OCI-LY3 (cell line): Measurements from ENCODE around the gene NCOA5.

Experiments
- H2AFZ ChIP-seq: fragments of 200-600, 300-600 bp; shearing (Covaris generic); 2 replicates; pipeline ENCODE4 v1.6.0; 2014; ENCODE audit warnings: antibody characterized with exemption, low read depth, low read length
- H3K27ac ChIP-seq: fragments of 200-600, 300-600 bp; sonication (generic); 2 replicates; pipeline ENCODE4 v1.5.1; 2014; ENCODE audit warnings: mild to moderate bottlenecking, low read length, moderate library complexity, mixed read lengths
- H3K27me3 ChIP-seq: fragments of 200-600, 300-600 bp; sonication (generic); 2 replicates; pipeline ENCODE4 v1.6.1; 2014; ENCODE audit warnings: low read depth, low read length, mixed read lengths
- H3K36me3 ChIP-seq: fragments of 200-600, 300-600 bp; sonication (generic); replicated peaks from 2 replicates; pipeline ENCODE3; 2014; ENCODE audit warnings: low read depth, low read length, mixed read lengths
- H3K4me1 ChIP-seq: fragments of 300-600, 200-600 bp; sonication (generic); 2 replicates; pipeline ENCODE4 v1.6.1; 2014; ENCODE audit warnings: low read length, mixed read lengths
- H3K4me2 ChIP-seq: fragments of 200-600, 300-600 bp; sonication (generic); 2 replicates; pipeline ENCODE4 v1.6.1; 2014; ENCODE audit warnings: low read length, mixed read lengths
- H3K4me3 ChIP-seq: fragments of 300-600, 200-600 bp; sonication (generic); 2 replicates; pipeline ENCODE4 v1.5.1; 2014; ENCODE audit warnings: antibody characterized with exemption, mild to moderate bottlenecking, low read length, moderate library complexity
- H3K79me2 ChIP-seq: fragments of 300-600, 200-600 bp; shearing (Covaris generic); 2 replicates; pipeline ENCODE4 v1.6.1; 2014; ENCODE audit warnings: mild to moderate bottlenecking, low read length, mixed read lengths
- H3K9ac ChIP-seq: fragments of 300-600, 200-600 bp; shearing (Covaris generic); 2 replicates; pipeline ENCODE4 v1.6.0; 2014; ENCODE audit warnings: mild to moderate bottlenecking, low read length, moderate library complexity
- H3K9me3 ChIP-seq: fragments of 200-600, 300-600 bp; shearing (Covaris generic); 2 replicates; pipeline ENCODE4 v1.6.1; 2014; ENCODE audit warnings: low read length, mixed read lengths; ENCODE audit not compliant: insufficient read depth
- H4K20me1 ChIP-seq: fragments of 200-600, 300-600 bp; sonication (generic); 2 replicates; pipeline ENCODE4 v1.6.1; 2016; ENCODE audit warnings: low read length, mixed read lengths; ENCODE audit not compliant: insufficient read depth
- CTCF ChIP-seq: fragments of 200-600, 300-600 bp; sonication (generic); IDR thresholded peaks from 2 replicates; pipeline ENCODE4 v1.5.1; 2014; ENCODE audit warnings: antibody characterized with exemption, low read length, low read depth
- EZH2phosphoT487 ChIP-seq: fragments of 200-600 bp; shearing (Covaris generic); IDR thresholded peaks from 2 replicates; pipeline ENCODE4 v1.6.1; 2018; ENCODE audit warnings: antibody characterized with exemption, mixed run types, low read depth

NCOA5 gene

DNA sequence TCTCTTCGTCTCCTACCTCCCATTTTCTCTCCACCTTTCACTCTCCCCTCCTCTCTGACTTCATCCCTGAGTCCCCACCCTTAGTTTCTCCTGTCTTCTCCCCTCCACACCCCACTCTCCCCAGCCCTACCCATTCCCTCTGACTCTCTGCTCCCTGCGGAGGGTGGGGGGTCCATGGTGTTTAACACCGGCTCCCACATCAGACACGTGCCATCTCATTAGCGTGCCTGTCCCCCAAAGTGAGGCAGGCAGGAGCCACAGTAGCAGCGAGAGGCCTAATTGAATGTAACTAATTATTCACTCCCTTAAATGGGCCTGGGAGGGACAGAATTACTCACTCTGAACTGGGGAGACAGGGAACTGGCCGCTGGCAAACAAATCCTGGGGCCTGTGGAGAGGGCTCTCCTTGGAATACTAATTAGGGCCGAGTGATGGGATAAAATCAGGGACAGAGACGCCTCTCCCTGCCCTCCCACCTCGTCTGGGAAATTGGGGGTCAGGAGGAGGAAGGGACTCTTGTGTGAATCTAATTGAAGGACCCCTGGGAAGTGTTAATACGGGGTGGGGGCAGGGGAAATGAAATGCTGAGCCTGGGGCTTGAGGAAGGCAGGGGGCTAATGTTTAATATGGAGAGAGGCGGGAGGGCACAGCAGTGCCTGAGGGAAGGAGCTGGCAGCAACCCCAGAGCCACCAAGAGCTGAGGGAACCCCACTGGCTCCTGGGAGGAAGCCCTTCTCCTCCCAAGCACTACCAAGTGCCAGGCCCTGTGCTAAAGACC is 46.3 kb upstream of the NCOA5 start:
- H3K36me3 ChIP-seq = no peaks in the 10 kb centered on the region
- peaks cover 9% of the 10 kb centered on the region; the same call in 1 of the 2 replicates for H4K20me1 ChIP-seq
- no peak overlapping the region for H3K27ac ChIP-seq
- H3K4me2 ChIP-seq = no peak overlapping the region
- H3K4me3 ChIP-seq = no peak overlapping the region
- H3K79me2 ChIP-seq = no peaks in the 10 kb centered on the region
- H3K9me3 ChIP-seq = no peaks in the 10 kb centered on the region
- H2AFZ ChIP-seq = no peak overlapping the region
- peaks cover 12% of the 10 kb centered on the region for H3K4me1 ChIP-seq
- H3K27me3 ChIP-seq = peaks cover 56% of the 10 kb centered on the region
- TF ChIP-seq EZH2phosphoT487 (no peak), CTCF (no peak)
- H3K9ac ChIP-seq = no peak overlapping the region

DNA sequence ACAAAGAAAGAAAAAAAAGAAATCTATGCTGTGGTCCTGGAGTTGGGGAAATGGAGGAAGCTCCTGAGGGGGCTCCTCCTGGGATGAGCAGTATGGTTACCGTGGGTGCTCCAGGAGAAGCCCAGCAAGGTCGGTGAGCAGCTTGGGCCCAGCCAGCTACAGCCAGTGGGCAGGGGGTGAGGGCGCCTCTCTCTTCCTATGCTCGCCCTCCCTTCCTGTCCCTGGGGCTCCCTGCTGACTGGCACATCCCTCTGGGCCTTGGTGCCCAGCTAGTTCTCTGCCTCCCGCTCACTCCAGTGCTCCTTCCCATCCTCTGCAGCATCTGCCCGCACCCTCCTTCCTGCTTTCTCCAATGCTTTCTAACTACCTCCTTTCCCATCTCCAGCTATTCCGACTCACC is 45.0 kb upstream of the NCOA5 start:
- peaks cover 25% of the 10 kb centered on the region for H3K4me1 ChIP-seq
- no peak overlapping the region for H3K4me3 ChIP-seq
- no peak overlapping the region for H2AFZ ChIP-seq
- no peak for TF ChIP-seq EZH2phosphoT487
- no peak for TF ChIP-seq CTCF
- H4K20me1 ChIP-seq = peaks cover 19% of the 10 kb centered on the region
- no peak overlapping the region for H3K9ac ChIP-seq
- H3K9me3 ChIP-seq = no peaks in the 10 kb centered on the region
- no peaks in the 10 kb centered on the region for H3K36me3 ChIP-seq
- H3K4me2 ChIP-seq = no peak overlapping the region
- peaks cover 43% of the 10 kb centered on the region for H3K27me3 ChIP-seq
- H3K79me2 ChIP-seq = no peaks in the 10 kb centered on the region
- H3K27ac ChIP-seq = no peak overlapping the region

DNA sequence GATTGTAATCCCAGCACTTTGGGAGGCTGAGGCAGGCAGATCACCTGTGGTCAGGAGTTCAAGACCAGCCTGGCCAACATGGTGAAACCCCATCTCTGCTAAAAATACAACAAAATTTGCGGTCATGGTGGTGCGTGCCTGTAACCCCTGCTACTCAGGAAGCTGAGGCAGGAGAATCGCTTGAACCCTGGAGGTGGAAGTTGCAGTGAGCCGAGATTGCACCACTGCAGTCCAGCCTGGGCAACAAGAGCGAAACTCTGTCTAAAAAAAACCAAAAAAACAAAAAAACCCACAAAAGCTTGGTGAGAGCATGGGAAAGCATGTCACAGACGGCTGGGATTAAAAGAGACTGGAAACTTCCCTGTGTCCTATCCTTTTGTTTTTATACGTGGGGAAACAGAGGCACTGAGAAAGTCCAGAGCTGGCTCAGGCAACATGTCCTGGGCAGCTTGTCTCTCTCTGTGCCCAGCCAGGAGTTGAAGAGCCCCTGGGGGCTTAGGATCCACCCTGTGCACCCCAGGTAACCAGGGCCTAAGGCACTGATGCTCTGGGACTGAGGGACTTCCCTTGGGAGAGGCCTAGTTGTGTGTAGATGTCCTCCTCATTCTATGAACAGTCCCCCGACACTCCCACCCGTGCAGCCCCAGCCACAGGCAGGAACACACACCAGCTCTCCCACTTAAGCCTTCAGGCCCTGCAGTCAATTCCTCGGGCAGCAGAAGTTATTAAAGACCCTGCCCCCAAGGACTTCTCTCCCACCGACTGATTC is 44.3 kb upstream of the NCOA5 start:
- H4K20me1 ChIP-seq = peaks cover 26% of the 10 kb centered on the region
- peaks cover 36% of the 10 kb centered on the region for H3K27me3 ChIP-seq
- H3K79me2 ChIP-seq = no peaks in the 10 kb centered on the region
- no peak overlapping the region for H3K9ac ChIP-seq
- H3K4me3 ChIP-seq = no peak overlapping the region
- H3K27ac ChIP-seq = no peak overlapping the region
- H2AFZ ChIP-seq = no peak overlapping the region
- peaks cover 4% of the 10 kb centered on the region for H3K36me3 ChIP-seq
- H3K9me3 ChIP-seq = no peaks in the 10 kb centered on the region
- H3K4me1 ChIP-seq = peaks cover 32% of the 10 kb centered on the region
- no peak overlapping the region for H3K4me2 ChIP-seq
- TF ChIP-seq EZH2phosphoT487 (no peak), CTCF (no peak)

DNA sequence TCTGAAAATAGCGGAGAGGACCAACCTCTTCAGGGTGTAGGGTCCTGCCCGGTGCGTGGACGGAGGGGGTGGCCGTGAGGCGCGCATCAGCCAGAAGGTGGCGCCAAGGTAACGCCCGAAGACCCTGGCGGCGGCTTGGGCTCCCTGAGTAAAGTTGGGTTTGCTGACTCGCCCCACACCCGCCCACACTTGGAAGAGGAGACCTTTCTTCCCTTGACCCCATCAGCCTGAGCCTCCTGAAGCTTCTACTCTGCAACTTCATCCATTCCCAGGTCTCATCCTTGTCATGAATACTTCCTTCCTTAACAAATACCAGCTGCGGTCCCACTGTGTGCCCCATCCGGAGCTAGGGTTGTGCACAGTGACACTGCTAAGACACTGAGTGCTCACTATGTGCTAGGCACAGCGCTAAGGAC is 43.0 kb upstream of the NCOA5 start:
- Histone ChIP-seq H4K20me1 (peaks cover 39% of the 10 kb centered on the region), H2AFZ (no peak overlapping the region), H3K27ac (no peak overlapping the region), H3K27me3 (peaks cover 22% of the 10 kb centered on the region), H3K9ac (no peak overlapping the region), H3K4me3 (no peak overlapping the region), H3K79me2 (no peaks in the 10 kb centered on the region), H3K4me2 (peak overlapping the region; percentile 35), H3K9me3 (no peaks in the 10 kb centered on the region), H3K4me1 (peaks cover 45% of the 10 kb centered on the region), H3K36me3 (peaks cover 18% of the 10 kb centered on the region)
- TF ChIP-seq EZH2phosphoT487 = no peak
- TF ChIP-seq CTCF = peak; percentile 98
